ENCODE measurements around the gene ZFHX3. TPM values are rescaled to one million over a fixed set of nuclear protein-coding genes. Genes with fewer than 3 reads are reported as not detected.

The ZFHX3 gene
- polyA plus RNA-seq, 1 donor from 2014 or later = 26.4 TPM

GRCh38 chr16:72896485-72897118, 151.3 kb downstream of the ZFHX3 start:
- peaks cover 10% of the 10 kb centered on the region for H3K36me3 ChIP-seq (ENCODE audit: insufficient read depth, low read length)
- no peaks in the 10 kb centered on the region for H3K9me3 ChIP-seq (ENCODE audit: low read length)
- TF ChIP-seq POLR2AphosphoS5 (IDR thresholded peaks at IDR 0.05) = peak; percentile 3
- TF ChIP-seq SMC3 (conservative IDR thresholded peaks at IDR 0.05; ENCODE audit: poor library complexity) = no peak
- H4K20me1 ChIP-seq (ENCODE audit: insufficient read depth) = peaks cover 61% of the 10 kb centered on the region
- no peaks in the 10 kb centered on the region for H3F3A ChIP-seq (ENCODE audit: insufficient read depth, low read length, poor library complexity, severe bottlenecking)
- H2AFZ ChIP-seq (ENCODE audit: low read depth, low read length) = no peak overlapping the region
- no peak overlapping the region for H3K27ac ChIP-seq (ENCODE audit: low read length)
- H3K4me3 ChIP-seq (ENCODE audit: low read length) = no peak overlapping the region
- no peak overlapping the region for H3K4me2 ChIP-seq (ENCODE audit: low read length)
- no peaks in the 10 kb centered on the region for H3K27me3 ChIP-seq (ENCODE audit: insufficient read depth, low read depth, low read length)
- no peak overlapping the region for H3K9ac ChIP-seq (ENCODE audit: low read length)
- H3K79me2 ChIP-seq (replicated peaks; ENCODE audit: insufficient read depth, low read length) = peaks cover 96% of the 10 kb centered on the region
- no peaks in the 10 kb centered on the region for H3K9me2 ChIP-seq (ENCODE audit: insufficient read depth, low read length)

- no peak overlapping the region for H3K4me3 ChIP-seq (ENCODE audit: low read length)
- peaks cover 97% of the 10 kb centered on the region for H3K79me2 ChIP-seq (replicated peaks; ENCODE audit: insufficient read depth, low read length)
- no peaks in the 10 kb centered on the region for H3K9me2 ChIP-seq (ENCODE audit: insufficient read depth, low read length)
- H3K9me3 ChIP-seq (ENCODE audit: low read length) = no peaks in the 10 kb centered on the region
- peaks cover 2% of the 10 kb centered on the region for H3F3A ChIP-seq (ENCODE audit: insufficient read depth, low read length, poor library complexity, severe bottlenecking)
- no peak for TF ChIP-seq POLR2AphosphoS5 (IDR thresholded peaks at IDR 0.05)
- no peaks in the 10 kb centered on the region for H3K27me3 ChIP-seq (ENCODE audit: insufficient read depth, low read depth, low read length)
- peaks cover 16% of the 10 kb centered on the region for H3K36me3 ChIP-seq (ENCODE audit: insufficient read depth, low read length)
- H3K4me2 ChIP-seq (ENCODE audit: low read length) = no peak overlapping the region
- H3K9ac ChIP-seq (ENCODE audit: low read length) = no peak overlapping the region
- no peak overlapping the region for H2AFZ ChIP-seq (ENCODE audit: low read depth, low read length)
- peaks cover 61% of the 10 kb centered on the region for H4K20me1 ChIP-seq (ENCODE audit: insufficient read depth)
- H3K27ac ChIP-seq (ENCODE audit: low read length) = no peak overlapping the region
Observed at GRCh38 chr16:72895951-72896350, 152.0 kb downstream of the ZFHX3 start.

GRCh38 chr16:72894293-72895151, 153.4 kb downstream of the ZFHX3 start:
- peaks cover 3% of the 10 kb centered on the region for H3F3A ChIP-seq (ENCODE audit: insufficient read depth, low read length, poor library complexity, severe bottlenecking)
- peaks cover 97% of the 10 kb centered on the region for H3K79me2 ChIP-seq (replicated peaks; ENCODE audit: insufficient read depth, low read length)
- no peaks in the 10 kb centered on the region for H3K27me3 ChIP-seq (ENCODE audit: insufficient read depth, low read depth, low read length)
- no peak overlapping the region for H3K4me3 ChIP-seq (ENCODE audit: low read length)
- H3K9me3 ChIP-seq (ENCODE audit: low read length) = no peaks in the 10 kb centered on the region
- H3K9ac ChIP-seq (ENCODE audit: low read length) = no peak overlapping the region
- H3K9me2 ChIP-seq (ENCODE audit: insufficient read depth, low read length) = no peaks in the 10 kb centered on the region
- no peak for TF ChIP-seq EP300 (conservative IDR thresholded peaks at IDR 0.05; ENCODE audit: poor library complexity, severe bottlenecking)
- no peak for TF ChIP-seq POLR2AphosphoS5 (IDR thresholded peaks at IDR 0.05)
- TF ChIP-seq EZH2 (IDR thresholded peaks at IDR 0.05; ENCODE audit: borderline replicate concordance, insufficient read depth, low read length, poor library complexity, severe bottlenecking) = no peak
- TF ChIP-seq MXI1 (conservative IDR thresholded peaks at IDR 0.05; ENCODE audit: poor library complexity, severe bottlenecking) = no peak
- TF ChIP-seq CTCF (IDR thresholded peaks at IDR 0.05; ENCODE audit: poor library complexity, severe bottlenecking) = no peak
- no peak for TF ChIP-seq SMC3 (conservative IDR thresholded peaks at IDR 0.05; ENCODE audit: poor library complexity)
- no peak for TF ChIP-seq REST (IDR thresholded peaks at IDR 0.05; ENCODE audit: borderline replicate concordance)
- no peak for TF ChIP-seq RAD21 (conservative IDR thresholded peaks at IDR 0.05)
- TF ChIP-seq TAF1 (IDR thresholded peaks at IDR 0.05; ENCODE audit: low read depth) = no peak
- H2AFZ ChIP-seq (ENCODE audit: low read depth, low read length) = no peak overlapping the region
- H4K20me1 ChIP-seq (ENCODE audit: insufficient read depth) = peaks cover 56% of the 10 kb centered on the region
- no peak overlapping the region for H3K27ac ChIP-seq (ENCODE audit: low read length)
- H3K4me2 ChIP-seq (ENCODE audit: low read length) = no peak overlapping the region
- H3K36me3 ChIP-seq (ENCODE audit: insufficient read depth, low read length) = peaks cover 16% of the 10 kb centered on the region

Data from neural cell (in vitro differentiated cells).